Mucosa of descending colon (tissue), 3 donors: ENCODE results near the gene DSN1. TPM values are rescaled to one million over a fixed set of nuclear protein-coding genes. Genes with fewer than 3 reads are reported as not detected.

ENCODE experiments used
- ATAC-seq: fragments of 200-7000 bp; cut with Tn5 transposase; one replicate; pipeline ENCODE4 v1.9.1; 2020; ENCODE audit warnings: mild to moderate bottlenecking, moderate library complexity
- DNase-seq, 3 donors: peaks; one replicate each; pipeline ENCODE4 v3.0.0-alpha.2; 2020
- H3K36me3 ChIP-seq: fragments of 200-600 bp; one replicate; pipeline ENCODE4 v1.8.0; 2021; ENCODE audit warnings: low read depth, mild to moderate bottlenecking
- H3K4me1 ChIP-seq: fragments of 200-600 bp; one replicate; pipeline ENCODE4 v1.8.0; 2021; ENCODE audit warnings: low read depth, mild to moderate bottlenecking
- H3K4me3 ChIP-seq: fragments of 200-600 bp; one replicate; pipeline ENCODE4 v1.8.0; 2021; ENCODE audit warnings: mild to moderate bottlenecking
- H3K9me3 ChIP-seq: fragments of 200-600 bp; one replicate; pipeline ENCODE4 v1.8.0; 2021; ENCODE audit warnings: mild to moderate bottlenecking
- CTCF ChIP-seq: fragments of 200-600 bp; IDR thresholded peaks from one replicate; pipeline ENCODE4 v1.8.0; 2022; ENCODE audit warnings: antibody characterized with exemption, mild to moderate bottlenecking
- intact Hi-C, 2 donors: fragments of 100-400 bp; cut with DNase I in 1 of 2; cut with micrococcal nuclease in 1 of 2; formaldehyde crosslinking; loops; one replicate each; pipeline versions ENCODE4 v1.11.0 to v1.11.1; 2022; cut with DNase I, micrococcal nuclease
- total RNA-seq, 3 donors: library from RNA; stranded (reverse); fragmentation: NEBNext Ultra II Directional in 2 of 3; extraction: Animal tissue kit (Norgen Biotek cat#: 25700) in 2 of 3; gene quantifications; one replicate each; pipeline versions ENCODE4 v1.2.1 to v1.2.4, GENCODE V29; 2021 to 2023
- donor health status: DM: no; HTN: no; CAD: no; lungs with moderate emphysema.
- donor health status: DM: no; HTN: no; CAD: no.
- donor health status: DM: no; HTN: yes; CAD: no.

The DSN1 gene
- total RNA-seq, 3 donors from 2014 or later = 7.8 to 11.3 (median 7.9) TPM

DNA sequence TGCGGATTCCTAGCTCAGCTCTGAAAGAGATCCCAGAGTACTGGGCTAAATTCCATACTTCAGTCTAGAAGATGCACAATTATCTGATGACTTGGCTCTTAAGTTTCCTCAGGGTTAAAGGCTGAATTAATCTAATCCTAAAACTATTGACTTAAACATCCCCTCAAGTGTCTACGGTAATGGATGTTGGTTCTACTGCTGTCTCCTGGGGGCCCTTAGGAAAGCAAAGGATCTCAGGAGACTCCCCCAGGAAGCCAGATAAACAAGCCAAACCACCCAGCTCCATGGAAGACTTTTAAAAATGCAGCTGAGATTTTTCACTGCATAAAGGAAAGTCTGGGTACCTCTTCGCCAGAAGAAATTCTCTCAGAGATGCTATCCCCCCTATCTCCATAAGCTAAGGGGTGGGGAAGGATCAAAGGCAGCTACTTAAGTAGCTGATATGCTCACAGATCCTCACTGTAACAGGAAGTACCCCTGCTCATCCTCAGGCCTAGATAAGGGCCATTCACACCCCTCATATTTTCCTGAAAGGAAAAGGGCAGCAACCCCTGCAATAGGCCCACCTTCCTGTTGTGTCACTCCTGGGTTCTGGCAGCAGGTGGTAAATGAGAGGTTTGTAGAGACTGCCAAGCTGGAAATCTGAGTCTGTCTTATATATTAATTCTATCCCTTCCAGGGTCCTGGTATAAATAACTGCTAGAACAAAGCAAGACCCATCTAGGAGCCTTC lies 36.9 kb downstream of the DSN1 start:
- no peak overlapping the region for H3K4me3 ChIP-seq
- H3K9me3 ChIP-seq = no peaks in the 10 kb centered on the region
- intact Hi-C loops = no loop called here
- DNase-seq = no peak
- no peak for ATAC-seq
- no peaks in the 10 kb centered on the region for H3K36me3 ChIP-seq
- TF ChIP-seq CTCF = no peak
- no peaks in the 10 kb centered on the region for H3K4me1 ChIP-seq

DNA sequence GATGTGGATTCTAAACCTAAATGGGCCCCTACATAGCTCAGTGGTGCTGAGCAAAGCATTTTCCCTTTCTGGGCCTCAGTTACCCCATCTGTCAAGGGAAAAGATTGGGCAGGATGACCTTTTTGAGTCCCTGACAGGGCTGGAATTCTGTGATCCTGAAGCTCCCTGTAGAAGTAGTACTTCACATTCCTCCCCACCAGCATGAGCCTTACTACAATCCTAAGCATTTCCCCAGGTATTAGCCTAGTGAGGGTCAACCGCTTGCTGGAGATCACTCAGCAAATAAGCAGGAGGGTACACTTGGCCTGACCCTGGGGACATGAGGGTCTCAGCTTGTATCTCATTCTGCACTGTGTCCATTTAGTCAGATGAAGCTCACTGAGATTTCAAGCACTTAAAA lies 41.1 kb downstream of the DSN1 start:
- Histone ChIP-seq H3K9me3 (no peaks in the 10 kb centered on the region), H3K4me3 (no peak overlapping the region), H3K4me1 (no peaks in the 10 kb centered on the region), H3K36me3 (no peaks in the 10 kb centered on the region)
- ATAC-seq (no peak), DNase-seq (no peak)
- no peak for TF ChIP-seq CTCF
- intact Hi-C loops = no loop called here

GRCh38 chr20:36728986-36729385 lies 44.6 kb downstream of the DSN1 start:
- no peak for ATAC-seq

GRCh38 chr20:36726168-36726567 lies 47.4 kb downstream of the DSN1 start:
- no peaks in the 10 kb centered on the region for H3K36me3 ChIP-seq
- H3K9me3 ChIP-seq = no peaks in the 10 kb centered on the region
- H3K4me1 ChIP-seq = no peaks in the 10 kb centered on the region
- no peak for ATAC-seq
- no peak for DNase-seq
- no peak overlapping the region for H3K4me3 ChIP-seq
- TF ChIP-seq CTCF = no peak
- intact Hi-C loops = no loop called here

More at GRCh38 chr20:36728986-36729385, 44.6 kb downstream of the DSN1 start:
- no peak for DNase-seq
- H3K4me3 ChIP-seq = no peak overlapping the region
- no peak for TF ChIP-seq CTCF
- H3K9me3 ChIP-seq = no peaks in the 10 kb centered on the region
- H3K4me1 ChIP-seq = no peaks in the 10 kb centered on the region
- intact Hi-C loops = no loop called here
- no peaks in the 10 kb centered on the region for H3K36me3 ChIP-seq

GRCh38 chr20:36720510-36720909 lies 53.1 kb downstream of the DSN1 start:
- DNase-seq = no peak
- intact Hi-C loops = no loop called here
- Histone ChIP-seq H3K4me3 (no peak overlapping the region), H3K4me1 (no peaks in the 10 kb centered on the region), H3K9me3 (no peaks in the 10 kb centered on the region), H3K36me3 (no peaks in the 10 kb centered on the region)
- no peak for TF ChIP-seq CTCF
- no peak for ATAC-seq
